Measurements from ENCODE around the gene MYO1B. TPM values are rescaled to one million over a fixed set of nuclear protein-coding genes. Genes with fewer than 3 reads are reported as not detected.

Gene MYO1B
- total and polyA plus RNA-seq, 10 of the 15 experiments (the other 5 are each of a cell fraction or from before 2014, with no cell fraction given): 0.10 to 4.2 (median 1.6) TPM

DNA sequence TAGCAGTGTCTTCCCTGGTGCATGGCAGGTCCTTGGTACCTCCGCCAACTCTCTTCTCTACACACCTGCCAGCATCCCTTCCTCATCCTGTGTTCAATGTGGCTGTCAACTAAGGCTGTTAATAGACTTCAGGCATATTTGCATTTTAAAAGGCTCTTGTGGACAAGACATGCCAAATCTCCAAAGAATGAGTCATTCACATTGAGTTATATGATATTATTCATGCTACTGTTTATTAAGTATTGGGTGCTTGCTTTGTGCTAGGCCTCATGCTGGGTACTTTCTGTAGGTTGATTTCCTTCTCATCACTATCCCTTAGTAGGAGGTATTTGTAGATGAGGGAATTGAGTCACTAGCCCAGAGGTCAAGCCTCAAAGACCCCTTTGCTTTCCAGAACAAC, 5.2 kb downstream of the MYO1B start (continued):
- TF ChIP-seq, protein P1, sequence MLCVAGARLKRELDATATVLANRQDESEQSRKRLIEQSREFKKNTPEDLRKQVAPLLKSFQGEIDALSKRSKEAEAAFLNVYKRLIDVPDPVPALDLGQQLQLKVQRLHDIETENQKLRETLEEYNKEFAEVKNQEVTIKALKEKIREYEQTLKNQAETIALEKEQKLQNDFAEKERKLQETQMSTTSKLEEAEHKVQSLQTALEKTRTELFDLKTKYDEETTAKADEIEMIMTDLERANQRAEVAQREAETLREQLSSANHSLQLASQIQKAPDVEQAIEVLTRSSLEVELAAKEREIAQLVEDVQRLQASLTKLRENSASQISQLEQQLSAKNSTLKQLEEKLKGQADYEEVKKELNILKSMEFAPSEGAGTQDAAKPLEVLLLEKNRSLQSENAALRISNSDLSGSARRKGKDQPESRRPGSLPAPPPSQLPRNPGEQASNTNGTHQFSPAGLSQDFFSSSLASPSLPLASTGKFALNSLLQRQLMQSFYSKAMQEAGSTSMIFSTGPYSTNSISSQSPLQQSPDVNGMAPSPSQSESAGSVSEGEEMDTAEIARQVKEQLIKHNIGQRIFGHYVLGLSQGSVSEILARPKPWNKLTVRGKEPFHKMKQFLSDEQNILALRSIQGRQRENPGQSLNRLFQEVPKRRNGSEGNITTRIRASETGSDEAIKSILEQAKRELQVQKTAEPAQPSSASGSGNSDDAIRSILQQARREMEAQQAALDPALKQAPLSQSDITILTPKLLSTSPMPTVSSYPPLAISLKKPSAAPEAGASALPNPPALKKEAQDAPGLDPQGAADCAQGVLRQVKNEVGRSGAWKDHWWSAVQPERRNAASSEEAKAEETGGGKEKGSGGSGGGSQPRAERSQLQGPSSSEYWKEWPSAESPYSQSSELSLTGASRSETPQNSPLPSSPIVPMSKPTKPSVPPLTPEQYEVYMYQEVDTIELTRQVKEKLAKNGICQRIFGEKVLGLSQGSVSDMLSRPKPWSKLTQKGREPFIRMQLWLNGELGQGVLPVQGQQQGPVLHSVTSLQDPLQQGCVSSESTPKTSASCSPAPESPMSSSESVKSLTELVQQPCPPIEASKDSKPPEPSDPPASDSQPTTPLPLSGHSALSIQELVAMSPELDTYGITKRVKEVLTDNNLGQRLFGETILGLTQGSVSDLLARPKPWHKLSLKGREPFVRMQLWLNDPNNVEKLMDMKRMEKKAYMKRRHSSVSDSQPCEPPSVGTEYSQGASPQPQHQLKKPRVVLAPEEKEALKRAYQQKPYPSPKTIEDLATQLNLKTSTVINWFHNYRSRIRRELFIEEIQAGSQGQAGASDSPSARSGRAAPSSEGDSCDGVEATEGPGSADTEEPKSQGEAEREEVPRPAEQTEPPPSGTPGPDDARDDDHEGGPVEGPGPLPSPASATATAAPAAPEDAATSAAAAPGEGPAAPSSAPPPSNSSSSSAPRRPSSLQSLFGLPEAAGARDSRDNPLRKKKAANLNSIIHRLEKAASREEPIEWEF (IDR thresholded peaks at IDR 0.05; ENCODE audit: insufficient replicate concordance, low read depth, low read length): no peak
- TF ChIP-seq, protein P2, sequence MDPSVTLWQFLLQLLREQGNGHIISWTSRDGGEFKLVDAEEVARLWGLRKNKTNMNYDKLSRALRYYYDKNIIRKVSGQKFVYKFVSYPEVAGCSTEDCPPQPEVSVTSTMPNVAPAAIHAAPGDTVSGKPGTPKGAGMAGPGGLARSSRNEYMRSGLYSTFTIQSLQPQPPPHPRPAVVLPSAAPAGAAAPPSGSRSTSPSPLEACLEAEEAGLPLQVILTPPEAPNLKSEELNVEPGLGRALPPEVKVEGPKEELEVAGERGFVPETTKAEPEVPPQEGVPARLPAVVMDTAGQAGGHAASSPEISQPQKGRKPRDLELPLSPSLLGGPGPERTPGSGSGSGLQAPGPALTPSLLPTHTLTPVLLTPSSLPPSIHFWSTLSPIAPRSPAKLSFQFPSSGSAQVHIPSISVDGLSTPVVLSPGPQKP (IDR thresholded peaks at IDR 0.05; ENCODE audit: low read depth, low read length): no peak
- TF ChIP-seq, protein P3, sequence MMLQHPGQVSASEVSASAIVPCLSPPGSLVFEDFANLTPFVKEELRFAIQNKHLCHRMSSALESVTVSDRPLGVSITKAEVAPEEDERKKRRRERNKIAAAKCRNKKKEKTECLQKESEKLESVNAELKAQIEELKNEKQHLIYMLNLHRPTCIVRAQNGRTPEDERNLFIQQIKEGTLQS (IDR thresholded peaks at IDR 0.05; ENCODE audit: borderline replicate concordance, extremely low read depth, low read depth, low read length): no peak

DNA sequence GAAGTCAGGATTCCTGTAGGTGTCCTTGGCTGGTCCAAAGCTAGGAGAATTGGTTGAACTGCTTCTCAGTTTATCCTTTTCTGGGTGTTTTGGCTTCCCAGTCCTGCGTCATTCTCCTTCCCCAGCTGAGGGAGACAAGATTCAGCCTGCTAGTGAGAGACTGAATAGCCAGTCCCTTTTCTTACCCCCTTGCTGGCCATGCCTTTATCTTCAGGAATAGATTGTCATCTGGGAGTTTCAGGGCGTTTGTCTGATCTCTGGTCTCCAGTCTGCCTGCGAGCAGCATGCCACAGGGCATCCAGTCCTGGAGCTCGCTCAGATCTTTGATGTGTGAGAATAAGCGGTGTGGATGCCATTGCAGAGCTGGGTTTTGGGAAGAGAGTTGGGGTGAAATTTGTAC, 5.8 kb downstream of the MYO1B start:
- ATAC-seq (no peak), DNase-seq (ENCODE audit: low read depth, low spot score) (no peak), FAIRE-seq (no peak)
- in situ Hi-C loops (cut with MboI): no loop called here
- Histone ChIP-seq H2AFZ (ENCODE audit: control insufficient read depth, low read depth, low read length) (no peak overlapping the region), H3K4me3 (no peak overlapping the region), H3K9ac (ENCODE audit: control insufficient read depth, insufficient read depth, low read length) (no peak overlapping the region), H3K27ac (ENCODE audit: control insufficient read depth, insufficient read depth) (no peak overlapping the region), H3K79me2 (ENCODE audit: control insufficient read depth, insufficient read depth, low read length) (no peaks in the 10 kb centered on the region), H3K9me3 (replicated peaks; ENCODE audit: control insufficient read depth, insufficient read depth, low read length) (no peaks in the 10 kb centered on the region), H3K27me3 (replicated peaks in 1 of 2; ENCODE audit: control insufficient read depth in 2 of 2, insufficient read depth in 2 of 2, low read length in 1 of 2) (peaks cover 4 to 7% of the 10 kb centered on the region in 2 experiments), H3K4me1 (ENCODE audit: control insufficient read depth, insufficient read depth, low read length) (no peaks in the 10 kb centered on the region), H3K4me2 (ENCODE audit: control insufficient read depth, insufficient read depth) (no peak overlapping the region), H3K36me3 (ENCODE audit: control insufficient read depth in 2 of 2, insufficient read depth in 2 of 2, low read length in 1 of 2) (no peaks in the 10 kb centered on the region), H4K20me1 (ENCODE audit: control insufficient read depth, insufficient read depth) (no peaks in the 10 kb centered on the region)
- WGBS (ENCODE audit: insufficient coverage, insufficient replicate concordance, low lambda C conversion rate, missing lambda C conversion rate): 24% methylated on average over 5 of the region's 5 CpGs
- ChIA-PET POLR2A (no interaction called here), RAD21 (ENCODE audit: unreplicated experiment) (no interaction called here), CTCF (interaction anchor here (1.2 kb wide), 1 partner anchor 33 kb away, joined by 3 read pairs; no protein-coding TSS in a partner anchor), SMC1A (ENCODE audit: uncharacterized antibody, unreplicated experiment) (interaction anchor here (0.8 kb wide), 1 partner anchor 13 kb away, joined by 3 read pairs; no protein-coding TSS in a partner anchor)
- no TSS peak for BruUV-seq (replicated peaks)
- intact Hi-C loops (cut with micrococcal nuclease; ENCODE audit: unreplicated experiment): no loop called here
- TF ChIP-seq, protein P1 (IDR thresholded peaks at IDR 0.05; ENCODE audit: insufficient replicate concordance, low read depth, low read length): no peak
- TF ChIP-seq, protein P2 (IDR thresholded peaks at IDR 0.05; ENCODE audit: low read depth, low read length): no peak
- TF ChIP-seq, protein P4, sequence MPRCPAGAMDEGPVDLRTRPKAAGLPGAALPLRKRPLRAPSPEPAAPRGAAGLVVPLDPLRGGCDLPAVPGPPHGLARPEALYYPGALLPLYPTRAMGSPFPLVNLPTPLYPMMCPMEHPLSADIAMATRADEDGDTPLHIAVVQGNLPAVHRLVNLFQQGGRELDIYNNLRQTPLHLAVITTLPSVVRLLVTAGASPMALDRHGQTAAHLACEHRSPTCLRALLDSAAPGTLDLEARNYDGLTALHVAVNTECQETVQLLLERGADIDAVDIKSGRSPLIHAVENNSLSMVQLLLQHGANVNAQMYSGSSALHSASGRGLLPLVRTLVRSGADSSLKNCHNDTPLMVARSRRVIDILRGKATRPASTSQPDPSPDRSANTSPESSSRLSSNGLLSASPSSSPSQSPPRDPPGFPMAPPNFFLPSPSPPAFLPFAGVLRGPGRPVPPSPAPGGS (IDR thresholded peaks at IDR 0.05; ENCODE audit: borderline replicate concordance, insufficient read depth, low read depth, low read length, poor library complexity, severe bottlenecking): no peak

Measured in GM12878 (cell line).